ENCODE results near the gene ZNF280A. TPM values are rescaled to one million over a fixed set of nuclear protein-coding genes. Genes with fewer than 3 reads are reported as not detected.

The ZNF280A gene
- total and polyA plus RNA-seq, 2 of the 8 experiments (the other 6 are each of a cell fraction or from before 2014, with no cell fraction given): 0.09 to 0.61 TPM

GRCh38 chr22:22515890-22516289, 4.2 kb downstream of the ZNF280A start:
- no peak for FAIRE-seq
- no peaks in the 10 kb centered on the region for H3K4me1 ChIP-seq (replicated peaks in 1 of 4; ENCODE audit: control insufficient read depth in 3 of 4, insufficient read depth in 4 of 4, low read length in 3 of 4)

More at GRCh38 chr22:22515890-22516289, 4.2 kb downstream of the ZNF280A start:
- Histone ChIP-seq H3K14ac (ENCODE audit: insufficient read length) (no peak overlapping the region), H2AFZ (ENCODE audit: low read length) (no peak overlapping the region), H3K36me3 (ENCODE audit: control insufficient read depth in 2 of 4, insufficient read depth in 4 of 4, low read length in 3 of 4) (no peaks in the 10 kb centered on the region), H2BK120ac (replicated peaks; ENCODE audit: low read depth, low read length) (no peak overlapping the region), H3K56ac (replicated peaks; ENCODE audit: insufficient read length, low read depth, low read length) (no peak overlapping the region), H2BK15ac (ENCODE audit: low read length) (no peak overlapping the region), H3K79me2 (ENCODE audit: control insufficient read depth in 1 of 2, insufficient read depth in 2 of 2, low read length in 2 of 2) (no peaks in the 10 kb centered on the region), H3K9ac (replicated peaks in 1 of 4; ENCODE audit: extremely low read depth in 1 of 4, low read depth in 3 of 4, low read length in 3 of 4) (no peak overlapping the region), H2BK12ac (ENCODE audit: low read depth, low read length) (no peak overlapping the region), H4K91ac (replicated peaks; ENCODE audit: insufficient read length, low read length) (no peak overlapping the region), H3K4me2 (ENCODE audit: insufficient read depth in 1 of 2, low read depth in 2 of 2, low read length in 2 of 2) (no peak overlapping the region), H3K4me3 (ENCODE audit: extremely low read depth in 1 of 4, insufficient read depth in 2 of 4, low read depth in 3 of 4, low read length in 4 of 4) (no peak overlapping the region), H4K5ac (ENCODE audit: insufficient read length, low read depth, low read length) (no peak overlapping the region), H4K8ac (ENCODE audit: extremely low read depth, insufficient read depth, low read length) (no peak overlapping the region; the same call in 1 of the 2 replicates), H3K23me2 (ENCODE audit: low read depth, low read length) (no peaks in the 10 kb centered on the region; the same call in 1 of the 2 replicates), H3K27ac (ENCODE audit: low read depth, low read length) (no peak overlapping the region), H2AK5ac (ENCODE audit: low read depth, low read length) (no peak overlapping the region), H4K20me1 (replicated peaks in 1 of 2; ENCODE audit: control insufficient read depth in 1 of 2, insufficient read depth in 2 of 2, low read length in 2 of 2) (no peaks in the 10 kb centered on the region), H3K18ac (ENCODE audit: extremely low read depth, low read length) (no peak overlapping the region), H2BK20ac (ENCODE audit: low read length) (no peak overlapping the region), H3K23ac (ENCODE audit: insufficient read length) (no peak overlapping the region), H2BK5ac (ENCODE audit: low read depth, low read length) (no peak overlapping the region), H3K27me3 (replicated peaks in 1 of 4; ENCODE audit: control insufficient read depth in 3 of 4, extremely low read depth in 1 of 4, insufficient read depth in 3 of 4, low read length in 3 of 4) (peaks cover 2 to 43% (median 20%) of the 10 kb centered on the region in 4 experiments; a peak in 5 of 7 replicates), H3K79me1 (ENCODE audit: low read depth, low read length) (no peaks in the 10 kb centered on the region), H3K4ac (replicated peaks; ENCODE audit: insufficient read length, low read depth, low read length) (no peak overlapping the region), H3K9me3 (ENCODE audit: insufficient read depth in 2 of 2, low read depth in 1 of 2, low read length in 1 of 2) (peaks cover 0 to 8% of the 10 kb centered on the region in 2 experiments; a peak in 3 of 4 replicates)
- ChIA-PET POLR2A (ENCODE audit: partially characterized antibody) (no interaction called here), CTCF (ENCODE audit: partially characterized antibody) (interaction anchor here (0.9 kb wide), 1 partner anchor 52 kb away, joined by 3 read pairs; no protein-coding TSS in a partner anchor)
- DNase-seq (ENCODE audit: low read depth in 1 of 2, low spot score in 2 of 2): no peak
- TF ChIP-seq GABPA (IDR thresholded peaks at IDR 0.05; ENCODE audit: borderline replicate concordance, insufficient read depth, low read length) (no peak), SRF (IDR thresholded peaks at IDR 0.05; ENCODE audit: low read depth, low read length) (no peak), NANOG (IDR thresholded peaks at IDR 0.05; ENCODE audit: insufficient read depth, low read depth, low read length, poor library complexity, severe bottlenecking) (no peak), POLR2AphosphoS5 (IDR thresholded peaks at IDR 0.05; ENCODE audit: low read depth, low read length) (no peak), KDM5A (IDR thresholded peaks at IDR 0.05; ENCODE audit: low read length) (no peak), MAFK (IDR thresholded peaks at IDR 0.05; ENCODE audit: low read depth, low read length) (no peak), TAF7 (optimal IDR thresholded peaks at IDR 0.05; ENCODE audit: borderline replicate concordance, low read depth, low read length) (no peak)

Measured in H1 (cell line).